ENCODE measurements around the gene NBEAL2.

Gene NBEAL2

GRCh38 chr3:46948830-46949671 lies 30.4 kb upstream of the NBEAL2 start:
- ChIA-PET CTCF (interaction anchor here (1.4 kb wide), 1 partner anchor 26 kb away, joined by 3 read pairs; no protein-coding TSS in a partner anchor), POLR2A (no interaction called here)
- DNase-seq (ENCODE audit: extremely low spot score): no peak
- no peak for TF ChIP-seq CTCF (IDR thresholded peaks at IDR 0.05; ENCODE audit: control extremely low read depth, extremely low read depth, low read depth, missing control alignments)

- POLR2A ChIA-PET: interaction anchor here (0.6 kb wide), 2 partner anchors 12 to 364 kb away, joined by 4 to 6 read pairs; no protein-coding TSS in a partner anchor
- DNase-seq (ENCODE audit: extremely low spot score): no peak
- CTCF ChIA-PET: no interaction called here
- no peak for TF ChIP-seq CTCF (IDR thresholded peaks at IDR 0.05; ENCODE audit: control extremely low read depth, extremely low read depth, low read depth, missing control alignments)
These were observed 29.3 kb upstream of the NBEAL2 start for GRCh38 chr3:46950177-46950576.

DNA sequence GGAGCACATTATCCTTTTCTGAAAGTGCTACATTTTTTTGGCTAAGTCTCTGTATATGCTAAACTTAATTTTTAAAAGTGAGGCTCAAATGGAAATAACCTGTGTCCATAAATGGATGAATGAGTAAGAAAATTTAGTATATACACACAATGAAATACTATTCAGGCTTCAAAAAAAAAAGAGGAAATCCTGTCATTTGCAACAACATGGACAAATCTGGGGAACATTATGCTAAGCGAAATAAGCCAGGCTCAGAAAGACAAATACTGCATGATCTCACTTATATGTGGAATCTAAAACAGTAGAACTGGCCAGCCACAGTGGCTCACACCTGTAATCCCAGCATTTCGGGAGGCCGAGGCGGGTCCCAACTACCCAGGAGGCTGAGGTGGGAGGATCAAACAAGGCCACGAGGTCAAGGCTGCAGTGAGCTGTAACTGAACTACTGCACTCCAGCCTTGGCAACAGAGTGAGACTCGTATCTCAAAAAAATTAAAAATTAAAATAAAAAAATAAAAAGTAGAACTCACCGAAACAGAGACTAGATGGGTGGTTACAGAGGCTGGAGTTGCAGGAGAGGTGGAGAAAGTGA lies 28.7 kb upstream of the NBEAL2 start:
- DNase-seq (ENCODE audit: extremely low spot score): no peak
- TF ChIP-seq CTCF (IDR thresholded peaks at IDR 0.05; ENCODE audit: control extremely low read depth, extremely low read depth, low read depth, missing control alignments): no peak
- POLR2A ChIA-PET: interaction anchor here (0.6 kb wide), 1 partner anchor 12 kb away, joined by 6 read pairs; no protein-coding TSS in a partner anchor
- CTCF ChIA-PET: interaction anchor here (0.9 to 1.3 kb wide), 2 partner anchors 9 to 14 kb away, joined by 3 to 4 read pairs; no protein-coding TSS in a partner anchor

DNA sequence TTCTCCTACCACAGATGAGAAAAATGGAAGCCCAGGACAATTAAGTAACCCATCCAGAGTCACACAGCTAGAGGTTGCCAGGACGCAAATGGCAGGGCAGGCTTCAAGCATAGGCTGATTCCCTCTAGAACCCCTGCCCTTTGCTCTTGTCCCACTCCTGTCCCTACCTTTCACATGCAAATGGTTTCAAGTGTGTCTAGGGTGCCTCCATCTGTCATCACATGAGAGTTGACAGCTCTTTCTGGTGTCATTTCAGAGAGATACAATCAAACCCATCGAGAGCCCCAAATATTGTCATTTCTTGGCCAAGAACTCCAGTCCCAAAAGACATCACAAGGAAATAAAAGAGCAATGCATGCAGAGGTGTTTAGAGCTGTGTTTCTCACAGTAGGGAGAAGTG lies 26.7 kb upstream of the NBEAL2 start:
- CTCF ChIA-PET: interaction anchor here (1.0 to 1.9 kb wide), 6 partner anchors 8 to 86 kb away, joined by 3 to 4 read pairs (median 4); no protein-coding TSS in a partner anchor
- POLR2A ChIA-PET: interaction anchor here (1.2 kb wide), 1 partner anchor 14 kb away, joined by 3 read pairs; no protein-coding TSS in a partner anchor
- no peak for DNase-seq (ENCODE audit: extremely low spot score)
- TF ChIP-seq CTCF (IDR thresholded peaks at IDR 0.05; ENCODE audit: control extremely low read depth, extremely low read depth, low read depth, missing control alignments): no peak

DNA sequence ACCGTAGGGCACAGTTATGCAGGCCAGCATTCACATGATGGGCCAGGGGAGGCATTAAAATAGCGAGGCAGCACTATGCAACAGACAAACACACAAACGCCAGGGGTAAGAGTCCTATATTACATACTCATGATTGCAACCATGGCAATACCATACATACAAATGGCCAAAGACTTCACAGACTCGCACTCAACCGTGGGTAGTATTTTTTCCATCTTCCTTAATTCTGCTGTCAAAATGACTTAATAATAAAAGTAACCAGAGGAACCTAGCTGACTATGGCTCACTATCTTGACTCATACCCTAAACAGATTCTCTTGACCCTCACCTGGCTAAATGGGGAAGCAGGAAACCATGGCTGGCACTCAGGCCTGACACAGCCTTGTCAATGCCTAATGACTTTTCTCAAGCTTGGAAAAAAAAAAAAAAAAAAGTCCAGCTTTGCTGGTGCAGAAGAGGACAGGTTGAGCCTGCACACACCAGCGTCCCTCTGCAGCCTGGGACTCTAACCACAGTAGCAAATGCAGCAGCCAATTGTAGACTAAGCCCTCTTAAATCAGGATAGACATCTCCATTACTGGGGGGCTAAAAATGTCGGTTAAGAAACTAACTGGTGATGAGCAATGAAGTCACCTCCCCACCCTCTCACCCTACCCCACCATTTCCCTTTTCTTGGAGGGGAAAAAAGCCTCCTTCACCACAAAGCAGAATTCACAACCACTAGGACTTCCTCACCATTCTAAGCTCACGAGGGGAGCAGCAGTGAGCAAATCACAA lies 26.0 kb upstream of the NBEAL2 start:
- ChIA-PET CTCF (interaction anchor here (0.7 to 1.9 kb wide), 7 partner anchors 9 to 86 kb away, joined by 3 to 5 read pairs (median 4); no protein-coding TSS in a partner anchor), POLR2A (interaction anchor here (1.2 kb wide), 1 partner anchor 13 kb away, joined by 3 read pairs; no protein-coding TSS in a partner anchor)
- DNase-seq (ENCODE audit: extremely low spot score): no peak
- TF ChIP-seq CTCF (IDR thresholded peaks at IDR 0.05; ENCODE audit: control extremely low read depth, extremely low read depth, low read depth, missing control alignments): no peak

DNA sequence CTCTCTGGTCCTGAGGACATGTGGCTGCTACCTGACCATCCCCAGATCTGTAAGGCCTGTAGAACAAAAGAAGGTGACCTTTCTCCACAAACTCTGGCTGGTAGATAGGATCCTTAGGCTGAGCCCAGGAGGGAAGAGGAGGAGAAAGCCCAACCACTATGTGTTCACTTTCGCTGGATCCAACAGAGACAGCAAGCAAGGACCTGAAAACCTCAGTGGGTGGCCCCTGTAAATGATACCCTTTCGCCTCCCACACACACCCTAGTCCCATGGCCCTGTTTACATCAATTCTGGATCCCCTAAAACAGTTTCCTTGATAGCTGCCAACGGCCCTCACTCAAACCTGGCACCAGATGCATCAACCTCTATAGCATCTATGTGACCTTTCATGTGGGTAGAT lies 25.3 kb upstream of the NBEAL2 start:
- TF ChIP-seq CTCF (IDR thresholded peaks at IDR 0.05; ENCODE audit: control extremely low read depth, extremely low read depth, low read depth, missing control alignments): no peak
- no peak for DNase-seq (ENCODE audit: extremely low spot score)
- CTCF ChIA-PET: interaction anchor here (1.0 to 1.9 kb wide), 5 partner anchors 10 to 87 kb away, joined by 4 to 5 read pairs (median 4); no protein-coding TSS in a partner anchor
- POLR2A ChIA-PET: interaction anchor here (1.2 kb wide), 1 partner anchor 13 kb away, joined by 3 read pairs; no protein-coding TSS in a partner anchor

Data from GM10248 (cell line).